ENCODE measurements around the gene RXRA. TPM values are rescaled to one million over a fixed set of nuclear protein-coding genes. Genes with fewer than 3 reads are reported as not detected.
A peak's percentile ranks its signal among the peaks of the same experiment; 100 is the strongest.

The RXRA gene
- polyA plus RNA-seq, 3 donors: 15.8 to 91.0 (median 23.2) TPM

DNA sequence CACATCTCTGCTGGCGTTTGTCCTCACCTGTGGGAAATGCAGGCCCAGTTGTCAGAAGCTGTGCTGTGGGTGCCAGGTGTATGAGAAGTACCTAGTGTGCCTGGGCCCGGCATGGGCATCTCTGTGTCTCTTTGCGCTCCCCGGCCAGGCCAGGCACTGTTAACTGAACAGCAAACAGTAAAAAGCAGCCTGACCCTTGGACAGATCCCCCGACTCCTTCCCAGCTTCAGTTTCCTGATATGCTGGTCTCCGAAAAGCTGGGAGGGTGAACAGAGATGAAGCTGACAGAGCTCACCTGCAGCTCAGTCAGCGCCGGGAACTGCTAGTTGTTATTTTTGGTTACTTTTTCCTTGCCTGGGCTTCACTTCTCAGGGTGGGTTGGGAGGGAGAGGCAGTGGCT, 28.9 kb downstream of the RXRA start:
- Histone ChIP-seq H3K9me3 (replicated peaks in 1 of 2; ENCODE audit: control insufficient read depth in 1 of 2, insufficient read depth in 1 of 2, low read length in 2 of 2) (no peaks in the 10 kb centered on the region), H3K36me3 (replicated peaks in 1 of 2; ENCODE audit: control insufficient read depth in 1 of 2, insufficient read depth in 2 of 2, low read length in 2 of 2) (peaks cover 0 to 12% of the 10 kb centered on the region in 2 donors), H2AFZ (ENCODE audit: insufficient read depth, low read depth, low read length, poor library complexity, severe bottlenecking) (no peak overlapping the region), H3K9ac (ENCODE audit: insufficient read depth, low read length, poor library complexity, severe bottlenecking) (no peak overlapping the region), H3K4me1 (ENCODE audit: control insufficient read depth in 1 of 2, insufficient read depth in 2 of 2, low read length in 2 of 2) (peaks cover 68 to 91% of the 10 kb centered on the region in 2 donors), H3K27ac (ENCODE audit: low read depth in 1 of 2, low read length in 2 of 2) (peak overlapping the region in 1 of 2 donors; percentile 14), H4K20me1 (ENCODE audit: insufficient read depth, low read length) (peaks cover 100% of the 10 kb centered on the region), H3K27me3 (ENCODE audit: control insufficient read depth in 2 of 2, insufficient read depth in 2 of 2, low read length in 2 of 2) (no peaks in the 10 kb centered on the region), H3K4me2 (replicated peaks; ENCODE audit: extremely low read depth, low read length, poor library complexity, severe bottlenecking) (no peak overlapping the region), H3K4me3 (replicated peaks in 1 of 3; ENCODE audit: low read depth in 2 of 3, low read length in 3 of 3) (no peak overlapping the region), H3K79me2 (ENCODE audit: insufficient read depth, low read length) (peaks cover 100% of the 10 kb centered on the region)
- intact Hi-C loops (cut with micrococcal nuclease): no loop called here
- H3K27ac Mint-ChIP-seq: peak overlapping the region in 1 of 7 donors; percentile 13
- H3K4me3 Mint-ChIP-seq: no peak overlapping the region
- H3K36me3 Mint-ChIP-seq: peaks cover 15 to 34% of the 10 kb centered on the region in 2 donors
- no peak for DNase-seq
- TF ChIP-seq, protein P1, sequence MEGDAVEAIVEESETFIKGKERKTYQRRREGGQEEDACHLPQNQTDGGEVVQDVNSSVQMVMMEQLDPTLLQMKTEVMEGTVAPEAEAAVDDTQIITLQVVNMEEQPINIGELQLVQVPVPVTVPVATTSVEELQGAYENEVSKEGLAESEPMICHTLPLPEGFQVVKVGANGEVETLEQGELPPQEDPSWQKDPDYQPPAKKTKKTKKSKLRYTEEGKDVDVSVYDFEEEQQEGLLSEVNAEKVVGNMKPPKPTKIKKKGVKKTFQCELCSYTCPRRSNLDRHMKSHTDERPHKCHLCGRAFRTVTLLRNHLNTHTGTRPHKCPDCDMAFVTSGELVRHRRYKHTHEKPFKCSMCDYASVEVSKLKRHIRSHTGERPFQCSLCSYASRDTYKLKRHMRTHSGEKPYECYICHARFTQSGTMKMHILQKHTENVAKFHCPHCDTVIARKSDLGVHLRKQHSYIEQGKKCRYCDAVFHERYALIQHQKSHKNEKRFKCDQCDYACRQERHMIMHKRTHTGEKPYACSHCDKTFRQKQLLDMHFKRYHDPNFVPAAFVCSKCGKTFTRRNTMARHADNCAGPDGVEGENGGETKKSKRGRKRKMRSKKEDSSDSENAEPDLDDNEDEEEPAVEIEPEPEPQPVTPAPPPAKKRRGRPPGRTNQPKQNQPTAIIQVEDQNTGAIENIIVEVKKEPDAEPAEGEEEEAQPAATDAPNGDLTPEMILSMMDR (IDR thresholded peaks at IDR 0.05): no peak
- H3K27me3 Mint-ChIP-seq (ENCODE audit: low read depth in 3 of 3): peaks cover 0 to 2% (median 0%) of the 10 kb centered on the region in 3 donors
- WGBS (ENCODE audit: insufficient coverage): 97% methylated on average over 4 of the region's 8 CpGs
- H3K4me1 Mint-ChIP-seq: peaks cover 80% of the 10 kb centered on the region
- no peaks in the 10 kb centered on the region for H3K9me3 Mint-ChIP-seq

DNA sequence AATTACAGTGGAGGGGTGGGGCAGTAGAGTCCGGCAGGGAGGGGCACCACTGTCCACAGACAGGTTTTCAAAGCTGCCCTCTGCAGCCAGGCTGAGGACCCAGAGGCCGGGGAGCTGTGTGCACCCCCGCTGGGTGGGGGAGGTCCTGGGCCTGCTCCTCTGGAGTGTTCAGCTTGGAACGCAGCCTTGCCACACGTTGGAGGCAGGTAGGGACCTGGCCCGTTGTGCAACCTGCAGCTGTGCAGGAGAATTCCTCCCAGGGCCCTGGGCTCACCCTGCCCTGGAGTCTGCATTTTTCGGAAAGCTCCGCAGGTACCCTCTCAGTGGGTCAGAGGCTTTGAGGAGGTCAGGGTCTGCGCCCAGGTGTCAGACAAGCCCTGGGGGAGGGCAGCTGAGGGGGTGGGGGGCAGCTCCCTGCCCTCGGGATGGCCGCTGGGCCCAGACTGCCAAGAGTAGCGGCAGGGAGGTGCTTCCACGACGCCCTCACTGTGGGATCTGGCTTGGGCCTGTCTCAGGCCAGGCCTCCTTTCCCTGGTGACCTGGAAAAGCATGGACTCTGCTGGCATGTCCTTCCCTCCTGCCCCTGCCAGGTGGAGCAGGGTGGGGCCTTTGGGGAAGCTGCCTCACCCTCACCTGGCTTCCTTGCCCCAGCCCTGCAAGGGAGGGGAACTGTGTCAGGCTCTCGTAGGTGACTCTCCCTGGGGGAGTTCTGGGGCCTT, 29.5 kb downstream of the RXRA start:
- H4K20me1 ChIP-seq (ENCODE audit: insufficient read depth, low read length): peaks cover 100% of the 10 kb centered on the region
- peaks cover 68 to 91% of the 10 kb centered on the region in 2 donors for H3K4me1 ChIP-seq (ENCODE audit: control insufficient read depth in 1 of 2, insufficient read depth in 2 of 2, low read length in 2 of 2)
- intact Hi-C loops (cut with micrococcal nuclease): no loop called here
- peak overlapping the region; percentile 8 for H3K9ac ChIP-seq (ENCODE audit: insufficient read depth, low read length, poor library complexity, severe bottlenecking)
- WGBS (ENCODE audit: insufficient coverage): 95% methylated on average over 14 of the region's 15 CpGs
- no peaks in the 10 kb centered on the region for H3K9me3 ChIP-seq (replicated peaks in 1 of 2; ENCODE audit: control insufficient read depth in 1 of 2, insufficient read depth in 1 of 2, low read length in 2 of 2)
- H3K27me3 ChIP-seq (ENCODE audit: control insufficient read depth in 2 of 2, insufficient read depth in 2 of 2, low read length in 2 of 2): no peaks in the 10 kb centered on the region
- peak overlapping the region in 1 of 2 donors; percentile 31 for H3K27ac ChIP-seq (ENCODE audit: low read depth in 1 of 2, low read length in 2 of 2)
- H3K4me3 Mint-ChIP-seq: no peak overlapping the region
- H3K79me2 ChIP-seq (ENCODE audit: insufficient read depth, low read length): peaks cover 100% of the 10 kb centered on the region
- no peak overlapping the region for H3K4me2 ChIP-seq (replicated peaks; ENCODE audit: extremely low read depth, low read length, poor library complexity, severe bottlenecking)
- H3K4me3 ChIP-seq (replicated peaks in 1 of 3; ENCODE audit: low read depth in 2 of 3, low read length in 3 of 3): no peak overlapping the region
- peaks cover 84% of the 10 kb centered on the region for H3K4me1 Mint-ChIP-seq
- peaks cover 0 to 12% of the 10 kb centered on the region in 2 donors for H3K36me3 ChIP-seq (replicated peaks in 1 of 2; ENCODE audit: control insufficient read depth in 1 of 2, insufficient read depth in 2 of 2, low read length in 2 of 2)
- H3K36me3 Mint-ChIP-seq: peaks cover 15 to 37% of the 10 kb centered on the region in 2 donors
- TF ChIP-seq, protein P1 (IDR thresholded peaks at IDR 0.05): no peak
- H3K9me3 Mint-ChIP-seq: no peaks in the 10 kb centered on the region
- H3K27ac Mint-ChIP-seq: peak overlapping the region in 1 of 7 donors; percentile 42
- peaks cover 0 to 2% (median 0%) of the 10 kb centered on the region in 3 donors for H3K27me3 Mint-ChIP-seq (ENCODE audit: low read depth in 3 of 3)
- DNase-seq: no peak
- no peak overlapping the region for H2AFZ ChIP-seq (ENCODE audit: insufficient read depth, low read depth, low read length, poor library complexity, severe bottlenecking)
